ENCODE data around the gene SLC12A8.

Gene SLC12A8

GRCh38 chr3:125213364-125213755 is 812 bp upstream of the SLC12A8 start:
- no peak for DNase-seq

GRCh38 chr3:125212091-125212508 is 448 bp downstream of the SLC12A8 start:
- DNase-seq = no peak

DNA sequence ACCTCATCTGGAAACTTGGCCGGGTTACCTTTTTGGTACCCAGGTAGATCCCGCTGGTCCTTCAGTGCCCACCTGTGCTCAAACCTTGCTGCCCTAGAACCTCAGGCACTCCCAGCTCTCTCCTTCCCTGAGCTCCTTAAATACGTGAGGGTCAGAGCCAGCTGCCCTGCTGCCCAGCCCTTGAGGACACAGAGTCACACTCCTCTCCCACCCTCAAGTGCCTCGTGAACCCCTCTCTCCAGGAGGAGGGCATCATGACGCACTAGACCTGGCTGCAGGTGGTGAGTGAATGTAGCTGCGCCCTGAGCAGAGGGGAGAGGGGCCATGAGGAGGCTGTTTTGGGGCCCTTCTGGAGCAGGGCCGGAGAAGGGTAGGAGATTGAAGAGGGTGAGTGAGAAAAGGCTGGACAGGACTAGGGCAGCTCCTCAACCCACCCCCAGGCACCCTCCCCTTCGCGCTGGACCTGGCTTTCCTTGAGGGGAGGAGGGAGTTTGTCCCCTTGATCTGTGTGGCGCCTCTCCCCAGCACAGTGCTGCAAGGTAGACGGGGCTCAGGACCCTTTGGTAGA is 941 bp downstream of the SLC12A8 start:
- no peak for DNase-seq

DNA sequence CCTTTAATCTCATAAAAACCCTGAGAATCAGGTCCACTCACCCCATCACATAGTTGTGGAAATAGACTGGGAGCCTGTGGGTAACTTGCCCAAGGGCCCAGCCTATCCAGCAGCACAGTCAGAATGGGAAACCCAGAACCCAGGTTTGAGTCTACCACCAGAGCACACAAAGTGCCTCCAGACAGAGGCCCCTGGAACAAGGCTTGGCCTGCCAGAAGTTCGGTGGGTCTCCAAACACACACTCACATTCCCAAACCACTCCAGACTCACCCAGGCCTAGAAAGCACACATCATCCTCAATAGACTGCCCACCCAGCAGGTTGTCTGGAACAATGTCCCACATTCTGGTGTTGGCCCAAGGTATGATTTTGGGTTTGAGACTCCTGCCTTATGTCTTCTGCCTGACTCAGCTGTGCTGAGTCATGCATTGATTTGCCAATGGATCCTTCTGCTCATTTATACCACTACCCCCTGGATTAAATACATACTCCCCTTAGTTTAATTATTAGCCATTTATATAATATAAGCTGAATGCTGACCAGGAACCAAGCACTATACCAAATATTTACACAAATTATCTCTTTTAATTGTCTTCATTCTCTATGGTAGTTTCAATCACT is 4.5 kb downstream of the SLC12A8 start:
- DNase-seq = no peak

GRCh38 chr3:125207507-125207906 is 5.0 kb downstream of the SLC12A8 start:
- no peak for DNase-seq

- no peak for DNase-seq
Measured at GRCh38 chr3:125206934-125207333, 5.6 kb downstream of the SLC12A8 start.

DNA sequence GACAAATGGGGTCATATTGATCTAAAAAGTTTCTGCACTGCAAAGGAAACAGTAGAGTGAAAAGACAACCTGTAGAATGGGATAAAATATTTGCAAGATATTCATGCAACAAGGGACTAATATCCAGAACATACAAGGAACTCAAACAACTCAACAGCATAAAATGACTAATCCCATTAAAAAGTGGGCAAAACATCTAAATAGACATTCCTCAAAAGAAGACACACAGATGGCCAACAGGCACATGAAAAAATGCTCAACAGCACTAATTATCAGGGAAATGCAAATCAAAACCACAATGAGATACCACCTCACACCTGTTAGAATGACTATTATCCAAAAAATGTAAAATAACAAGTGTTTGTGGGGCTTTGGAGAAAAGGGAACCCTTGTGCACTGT is 8.8 kb downstream of the SLC12A8 start:
- no peak for DNase-seq

GRCh38 chr3:125202197-125202596 is 10.4 kb downstream of the SLC12A8 start:
- DNase-seq = no peak

GRCh38 chr3:125200731-125201139 is 11.8 kb downstream of the SLC12A8 start:
- no peak for DNase-seq

DNA sequence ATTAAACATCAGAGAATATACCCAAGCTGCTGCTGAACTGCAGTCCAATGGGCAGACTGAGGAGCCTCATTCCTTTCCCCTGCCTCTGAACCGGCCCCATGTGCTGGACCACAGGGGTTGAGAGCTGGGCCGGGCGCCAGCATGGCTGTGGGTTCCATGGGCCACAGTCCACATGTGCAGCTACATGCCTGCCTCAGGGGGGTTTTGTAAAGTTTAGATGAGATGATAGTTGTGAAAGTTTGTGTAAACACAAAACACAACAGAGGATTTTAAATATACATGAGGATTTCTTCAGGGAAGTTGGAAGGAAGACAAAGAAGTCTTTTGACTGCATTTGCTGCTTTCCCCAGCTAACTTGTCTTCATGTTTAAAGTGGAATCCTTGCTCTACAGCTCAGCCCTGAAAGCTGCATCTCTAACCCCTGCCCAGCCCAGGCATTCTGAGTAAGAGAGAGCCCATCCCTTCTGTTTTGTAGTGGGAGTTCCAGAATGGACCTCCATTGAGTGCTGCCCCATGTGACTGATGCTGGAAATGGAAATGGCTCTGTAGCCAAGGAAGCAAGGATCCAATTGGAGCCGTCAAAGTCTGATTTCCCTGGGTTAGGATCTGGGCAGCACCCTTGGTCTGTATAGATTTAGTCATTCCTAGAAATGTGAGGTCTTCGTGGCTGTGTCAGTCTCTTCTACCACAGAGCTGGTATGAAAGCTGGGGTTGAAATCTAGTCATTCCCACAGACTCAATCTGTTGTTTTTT is 17.5 kb downstream of the SLC12A8 start:
- no peak for DNase-seq

- no peak for DNase-seq
Measured at GRCh38 chr3:125194061-125194848, 18.3 kb downstream of the SLC12A8 start.

DNA sequence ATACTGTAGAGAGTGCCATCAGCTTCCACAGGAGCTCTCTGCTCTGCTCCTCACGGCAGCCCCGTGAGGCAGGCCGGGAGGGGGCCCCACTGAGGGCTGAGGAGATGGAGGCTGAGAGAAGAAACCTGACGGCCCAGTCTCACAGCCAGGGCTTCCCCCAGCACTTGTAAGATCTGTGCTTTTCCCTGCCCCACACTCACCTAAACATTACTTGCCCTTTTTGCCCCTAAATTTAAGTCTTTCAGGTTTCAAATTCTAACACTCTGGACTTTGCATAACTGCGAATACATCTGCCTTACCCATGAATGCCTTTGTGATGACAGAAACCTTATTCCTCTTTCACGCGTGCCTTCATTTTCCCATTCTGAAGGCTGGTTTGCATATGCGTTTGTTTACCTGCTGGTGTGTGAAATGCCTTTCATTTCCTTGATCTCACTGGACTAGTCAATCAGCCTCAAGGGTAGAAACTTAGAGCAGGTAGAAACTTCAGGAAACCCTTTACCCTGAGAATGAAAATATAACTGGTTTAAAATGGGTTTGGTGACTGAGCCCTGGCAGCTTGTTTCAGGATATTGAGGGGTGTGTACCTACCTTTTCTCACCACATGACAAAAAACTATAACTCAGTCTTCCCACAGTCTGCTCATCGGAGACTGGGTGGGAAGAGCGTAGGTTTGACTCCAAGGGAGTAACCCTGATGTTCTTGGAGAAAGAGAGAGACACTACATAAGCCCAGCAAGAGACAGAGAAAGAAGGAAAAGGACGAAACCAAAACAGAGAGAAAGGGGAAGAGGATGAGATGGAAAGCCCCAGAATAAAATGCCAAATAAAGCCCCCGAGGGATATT is 20.1 kb downstream of the SLC12A8 start:
- DNase-seq = no peak

DNA sequence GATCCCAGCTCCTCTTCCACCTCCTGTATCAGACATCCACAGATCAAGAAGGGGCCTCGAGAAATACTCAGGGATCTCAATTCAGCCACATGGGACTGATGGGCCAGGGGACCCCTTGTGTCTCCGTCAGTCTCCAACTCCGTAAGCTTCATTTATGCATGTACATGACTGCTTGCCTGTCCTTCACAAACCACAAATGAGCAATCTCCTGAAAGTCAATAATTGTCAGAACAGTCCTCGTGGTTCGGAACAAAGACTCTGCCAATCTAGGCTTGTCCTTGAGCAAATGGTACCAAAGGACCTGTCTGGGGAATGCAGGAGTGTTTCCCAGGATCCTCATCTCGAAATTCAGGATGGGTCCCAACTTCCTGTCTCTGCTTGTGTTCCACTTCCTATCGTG is 20.8 kb downstream of the SLC12A8 start:
- DNase-seq = no peak

GRCh38 chr3:125191256-125191655 is 21.3 kb downstream of the SLC12A8 start:
- DNase-seq = no peak

GRCh38 chr3:125190786-125191185 is 21.8 kb downstream of the SLC12A8 start:
- no peak for DNase-seq

GRCh38 chr3:125189378-125190165 is 23.0 kb downstream of the SLC12A8 start:
- no peak for DNase-seq

DNA sequence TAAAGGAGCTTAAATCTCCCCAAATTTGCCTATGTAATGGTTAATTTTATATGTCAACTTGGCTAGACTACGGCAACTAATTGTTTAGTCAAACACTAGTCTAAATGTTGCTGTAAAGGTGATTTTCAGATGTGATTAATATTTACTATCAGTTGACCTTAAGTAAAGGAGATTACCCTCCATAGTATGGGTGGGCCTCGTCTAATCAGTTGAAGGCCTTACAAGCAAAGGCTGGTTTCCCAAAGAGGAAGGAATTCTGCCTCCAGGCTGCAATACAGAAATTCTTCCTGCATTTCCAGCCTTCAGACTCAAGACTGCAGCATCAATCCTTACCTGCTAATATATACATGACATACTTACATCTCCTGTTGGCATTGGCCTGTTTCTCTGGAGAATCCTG is 23.6 kb downstream of the SLC12A8 start:
- no peak for DNase-seq

DNA sequence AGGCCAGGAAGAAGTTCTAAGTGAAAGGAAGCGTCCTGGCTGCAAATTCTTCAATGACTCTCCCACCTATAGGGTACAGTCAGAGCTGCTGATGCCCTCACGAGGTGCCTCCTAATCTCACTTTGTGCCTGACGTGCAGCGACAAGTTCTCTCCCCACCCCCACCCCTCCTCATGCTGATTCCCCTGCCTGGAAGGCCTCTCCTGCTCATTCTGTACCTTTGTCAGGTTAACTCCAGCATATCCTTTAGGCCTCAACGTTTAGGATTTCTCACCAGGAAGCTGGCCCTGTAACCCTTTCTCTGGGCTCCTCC is 25.0 kb downstream of the SLC12A8 start:
- DNase-seq = no peak

GRCh38 chr3:125186800-125187598 is 25.5 kb downstream of the SLC12A8 start:
- DNase-seq = no peak

GRCh38 chr3:125186261-125186787 is 26.2 kb downstream of the SLC12A8 start:
- DNase-seq = no peak

- no peak for DNase-seq
Measured at GRCh38 chr3:125185805-125186204, 26.7 kb downstream of the SLC12A8 start.

Data from stimulated activated CD8-positive, alpha-beta memory T cell treated with anti-CD3 and anti-CD28 coated beads, Interleukin-4, amount 100 ng/mL, for 48 hours (primary cell).